Measurements from ENCODE around the gene TAGLN3. TPM values are rescaled to one million over a fixed set of nuclear protein-coding genes. Genes with fewer than 3 reads are reported as not detected.

The TAGLN3 gene
- total RNA-seq, 2 donors from 2014 or later = 0.52 to 0.99 TPM

- H3K27me3 ChIP-seq = no peaks in the 10 kb centered on the region
- intact Hi-C loops (cut with DNase I) = no loop called here
- ATAC-seq = no peak
- WGBS, 2 donors = 89% methylated on average over 6 of the region's 6 CpGs
- H3K4me3 ChIP-seq = no peak overlapping the region
- no peaks in the 10 kb centered on the region for H3K9me3 ChIP-seq
- no peak overlapping the region for H3K27ac ChIP-seq
- no peaks in the 10 kb centered on the region for H3K4me1 ChIP-seq
- no peaks in the 10 kb centered on the region for H3K36me3 ChIP-seq (replicated peaks in 1 of 2; ENCODE audit: insufficient read depth in 1 of 2, low read depth in 2 of 2)
- TF ChIP-seq POLR2A (IDR thresholded peaks at IDR 0.05) = no peak
- TF ChIP-seq, protein P1, sequence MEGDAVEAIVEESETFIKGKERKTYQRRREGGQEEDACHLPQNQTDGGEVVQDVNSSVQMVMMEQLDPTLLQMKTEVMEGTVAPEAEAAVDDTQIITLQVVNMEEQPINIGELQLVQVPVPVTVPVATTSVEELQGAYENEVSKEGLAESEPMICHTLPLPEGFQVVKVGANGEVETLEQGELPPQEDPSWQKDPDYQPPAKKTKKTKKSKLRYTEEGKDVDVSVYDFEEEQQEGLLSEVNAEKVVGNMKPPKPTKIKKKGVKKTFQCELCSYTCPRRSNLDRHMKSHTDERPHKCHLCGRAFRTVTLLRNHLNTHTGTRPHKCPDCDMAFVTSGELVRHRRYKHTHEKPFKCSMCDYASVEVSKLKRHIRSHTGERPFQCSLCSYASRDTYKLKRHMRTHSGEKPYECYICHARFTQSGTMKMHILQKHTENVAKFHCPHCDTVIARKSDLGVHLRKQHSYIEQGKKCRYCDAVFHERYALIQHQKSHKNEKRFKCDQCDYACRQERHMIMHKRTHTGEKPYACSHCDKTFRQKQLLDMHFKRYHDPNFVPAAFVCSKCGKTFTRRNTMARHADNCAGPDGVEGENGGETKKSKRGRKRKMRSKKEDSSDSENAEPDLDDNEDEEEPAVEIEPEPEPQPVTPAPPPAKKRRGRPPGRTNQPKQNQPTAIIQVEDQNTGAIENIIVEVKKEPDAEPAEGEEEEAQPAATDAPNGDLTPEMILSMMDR (IDR thresholded peaks at IDR 0.05) = no peak
- no peak for DNase-seq
These were observed 45.8 kb upstream of the TAGLN3 start for GRCh38 chr3:111952866-111953450.

DNA sequence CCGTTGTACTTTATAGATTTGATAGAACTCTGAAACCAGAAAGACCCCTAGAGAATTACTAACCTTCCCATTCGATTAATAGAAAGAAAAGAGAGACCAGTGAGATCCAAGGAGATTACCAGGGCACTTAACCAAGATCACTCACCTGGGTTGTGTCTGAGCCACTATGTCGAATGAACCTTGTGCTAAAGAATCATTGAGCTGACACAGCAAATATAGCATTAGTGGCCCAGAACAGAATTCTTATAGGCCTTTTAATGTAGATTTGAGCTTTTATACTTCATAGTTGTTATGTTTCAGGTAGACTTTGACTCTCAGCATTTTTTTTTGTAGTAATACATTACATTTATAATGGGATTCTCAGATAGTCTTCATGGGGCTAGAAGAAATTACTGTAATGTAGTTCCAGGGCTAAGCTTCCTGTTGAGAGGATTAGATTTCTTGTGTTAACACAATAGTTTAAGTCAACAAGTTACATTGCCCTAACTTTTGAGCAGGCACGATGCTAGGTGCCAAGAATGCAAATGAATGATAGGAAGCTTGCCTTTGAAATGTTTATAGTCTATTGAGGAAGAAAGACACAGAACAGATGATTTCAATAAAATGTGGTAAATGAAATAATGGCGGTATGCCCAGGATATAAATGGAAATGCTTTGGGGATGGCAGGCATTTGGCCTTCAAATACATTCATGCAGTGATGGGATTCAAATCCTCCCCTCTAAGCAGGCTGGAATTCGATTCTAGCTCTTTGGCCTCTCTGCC lies 44.3 kb upstream of the TAGLN3 start:
- ATAC-seq (no peak), DNase-seq (no peak)
- Histone ChIP-seq H3K4me1 (no peaks in the 10 kb centered on the region), H3K27ac (no peak overlapping the region), H3K4me3 (no peak overlapping the region), H3K36me3 (replicated peaks in 1 of 2; ENCODE audit: insufficient read depth in 1 of 2, low read depth in 2 of 2) (no peaks in the 10 kb centered on the region), H3K27me3 (no peaks in the 10 kb centered on the region), H3K9me3 (no peaks in the 10 kb centered on the region)
- intact Hi-C loops (cut with DNase I) = no loop called here
- no peak for TF ChIP-seq POLR2A (IDR thresholded peaks at IDR 0.05)
- TF ChIP-seq, protein P1 (IDR thresholded peaks at IDR 0.05) = no peak
- 52 to 57% methylated on average over 6 of the region's 6 CpGs for WGBS, 2 donors

DNA sequence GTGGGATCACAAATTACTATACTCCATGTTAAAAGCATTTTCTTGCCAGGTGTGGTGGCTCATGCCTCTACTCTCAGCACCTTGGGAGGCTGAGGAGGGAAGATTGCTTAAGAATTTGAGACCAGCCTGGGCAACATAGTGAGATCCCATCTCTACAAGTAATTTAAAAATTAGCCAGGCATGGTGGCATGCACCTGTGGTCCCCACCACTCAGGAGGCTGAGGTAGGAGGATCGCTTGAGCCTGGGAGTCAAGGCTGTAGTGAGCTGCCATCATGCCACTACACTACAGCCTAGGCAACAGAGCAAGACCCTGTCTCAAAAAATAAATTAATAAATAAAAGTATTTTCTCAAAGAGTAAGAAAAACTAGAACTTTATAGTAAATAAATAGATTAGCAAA lies 42.8 kb upstream of the TAGLN3 start:
- ATAC-seq (no peak), DNase-seq (no peak)
- Histone ChIP-seq H3K27me3 (no peaks in the 10 kb centered on the region), H3K4me1 (no peaks in the 10 kb centered on the region), H3K9me3 (no peaks in the 10 kb centered on the region), H3K36me3 (replicated peaks in 1 of 2; ENCODE audit: insufficient read depth in 1 of 2, low read depth in 2 of 2) (no peaks in the 10 kb centered on the region), H3K4me3 (no peak overlapping the region), H3K27ac (no peak overlapping the region)
- 92 to 100% methylated on average over 1 of the region's 1 CpG for WGBS, 2 donors
- intact Hi-C loops (cut with DNase I) = no loop called here
- TF ChIP-seq POLR2A (IDR thresholded peaks at IDR 0.05) = no peak
- TF ChIP-seq, protein P1 (IDR thresholded peaks at IDR 0.05) = no peak

GRCh38 chr3:111956449-111956848 lies 42.3 kb upstream of the TAGLN3 start:
- no peak for ATAC-seq
- WGBS, 2 donors = 90 to 91% methylated on average over 3 of the region's 3 CpGs
- Histone ChIP-seq H3K4me1 (no peaks in the 10 kb centered on the region), H3K27ac (no peak overlapping the region), H3K27me3 (no peaks in the 10 kb centered on the region), H3K36me3 (replicated peaks in 1 of 2; ENCODE audit: insufficient read depth in 1 of 2, low read depth in 2 of 2) (no peaks in the 10 kb centered on the region), H3K9me3 (no peaks in the 10 kb centered on the region), H3K4me3 (no peak overlapping the region)
- DNase-seq = no peak
- TF ChIP-seq POLR2A (IDR thresholded peaks at IDR 0.05) = no peak
- TF ChIP-seq, protein P1 (IDR thresholded peaks at IDR 0.05) = no peak
- intact Hi-C loops (cut with DNase I) = no loop called here

Data from body of pancreas (tissue), 4 donors.